HFF-Myc (cell line): Measurements from ENCODE around the gene EPHB4.
A peak's percentile ranks its signal among the peaks of the same experiment; 100 is the strongest.

ENCODE experiments used
- DNase-seq: peaks from one replicate; pipeline ENCODE4 v3.0.0-alpha.2; 2011; ENCODE audit warnings: low read depth; ENCODE audit errors: extremely low read depth
- H3K4me3 ChIP-seq: replicated peaks from 2 replicates; pipeline ENCODE4 v1.5.1; 2011; ENCODE audit warnings: low read depth, mild to moderate bottlenecking, control low read depth, low read length
- CTCF ChIP-seq: IDR thresholded peaks from 2 replicates; pipeline ENCODE4 v1.5.1; 2012; ENCODE audit warnings: mild to moderate bottlenecking, low read depth, low read length, control low read depth; ENCODE audit errors: missing control alignments

Gene EPHB4

GRCh38 chr7:100835903-100836811 is 8.8 kb upstream of the EPHB4 start:
- H3K4me3 ChIP-seq = no peak overlapping the region
- TF ChIP-seq CTCF = no peak
- no peak for DNase-seq

GRCh38 chr7:100832281-100832633 is 4.9 kb upstream of the EPHB4 start:
- no peak for TF ChIP-seq CTCF
- no peak overlapping the region for H3K4me3 ChIP-seq
- no peak for DNase-seq

- no peak overlapping the region for H3K4me3 ChIP-seq
- no peak for TF ChIP-seq CTCF
- no peak for DNase-seq
These were observed 3.1 kb upstream of the EPHB4 start for GRCh38 chr7:100830396-100830795.

GRCh38 chr7:100829150-100829716 is 1.9 kb upstream of the EPHB4 start:
- H3K4me3 ChIP-seq = no peak overlapping the region
- no peak for DNase-seq

GRCh38 chr7:100826514-100827329 is 601 bp downstream of the EPHB4 start:
- no peak for TF ChIP-seq CTCF
- DNase-seq = no peak
- peak overlapping the region; percentile 94 for H3K4me3 ChIP-seq

More at GRCh38 chr7:100829150-100829716, 1.9 kb upstream of the EPHB4 start:
- no peak for TF ChIP-seq CTCF

GRCh38 chr7:100825751-100826513 is 1.4 kb downstream of the EPHB4 start:
- TF ChIP-seq CTCF = peak; percentile 54
- peak; percentile 38 for DNase-seq
- peak overlapping the region; percentile 94 for H3K4me3 ChIP-seq
